Measurements from ENCODE around the gene VPS50.

Gene VPS50

GRCh38 chr7:93231799-93232672 lies at the start of gene VPS50:
TSS of gene VPS50 (plus strand) at chr7:93232366. CDS start at chr7:93232468, 102 bp downstream.
- in situ Hi-C loops (cut with MboI; ENCODE audit: low sequenced_read_pairs, unreplicated experiment): no loop called here
- peak; percentile 86 for DNase-seq (ENCODE audit: low spot score)
- TF ChIP-seq CTCF (IDR thresholded peaks at IDR 0.05; ENCODE audit: borderline replicate concordance, control extremely low read depth, extremely low read depth, insufficient read depth, missing control alignments): peak; percentile 2

- no peak for DNase-seq (ENCODE audit: low spot score)
- TF ChIP-seq CTCF (IDR thresholded peaks at IDR 0.05; ENCODE audit: borderline replicate concordance, control extremely low read depth, extremely low read depth, insufficient read depth, missing control alignments): no peak
- in situ Hi-C loops (cut with MboI; ENCODE audit: low sequenced_read_pairs, unreplicated experiment): no loop called here
Measured at GRCh38 chr7:93185303-93186027, 46.7 kb upstream of the VPS50 start.

- no peak for TF ChIP-seq CTCF (IDR thresholded peaks at IDR 0.05; ENCODE audit: borderline replicate concordance, control extremely low read depth, extremely low read depth, insufficient read depth, missing control alignments)
- no peak for DNase-seq (ENCODE audit: low spot score)
- in situ Hi-C loops (cut with MboI; ENCODE audit: low sequenced_read_pairs, unreplicated experiment): no loop called here
Measured at GRCh38 chr7:93188870-93189634, 43.1 kb upstream of the VPS50 start.

GRCh38 chr7:93194386-93194785 lies 37.8 kb upstream of the VPS50 start:
- DNase-seq (ENCODE audit: low spot score): no peak
- no peak for TF ChIP-seq CTCF (IDR thresholded peaks at IDR 0.05; ENCODE audit: borderline replicate concordance, control extremely low read depth, extremely low read depth, insufficient read depth, missing control alignments)

GRCh38 chr7:93196336-93196735 lies 35.8 kb upstream of the VPS50 start:
- in situ Hi-C loops (cut with MboI; ENCODE audit: low sequenced_read_pairs, unreplicated experiment): no loop called here
- no peak for DNase-seq (ENCODE audit: low spot score)
- no peak for TF ChIP-seq CTCF (IDR thresholded peaks at IDR 0.05; ENCODE audit: borderline replicate concordance, control extremely low read depth, extremely low read depth, insufficient read depth, missing control alignments)

More at GRCh38 chr7:93194386-93194785, 37.8 kb upstream of the VPS50 start:
- in situ Hi-C loops (cut with MboI; ENCODE audit: low sequenced_read_pairs, unreplicated experiment): no loop called here

GRCh38 chr7:93198472-93198871 lies 33.7 kb upstream of the VPS50 start:
- in situ Hi-C loops (cut with MboI; ENCODE audit: low sequenced_read_pairs, unreplicated experiment): no loop called here
- no peak for DNase-seq (ENCODE audit: low spot score)
- no peak for TF ChIP-seq CTCF (IDR thresholded peaks at IDR 0.05; ENCODE audit: borderline replicate concordance, control extremely low read depth, extremely low read depth, insufficient read depth, missing control alignments)
